K562 (cell line): Measurements from ENCODE around the gene AAMDC. TPM values are rescaled to one million over a fixed set of nuclear protein-coding genes. Genes with fewer than 3 reads are reported as not detected.

ENCODE experiments used
- ARID2 ChIP-seq: fragments of 450-650 bp; IDR thresholded peaks from 2 replicates; pipeline ENCODE4 v1.6.1; 2017; ENCODE audit warnings: antibody characterized with exemption, mild to moderate bottlenecking
- CEBPG ChIP-seq, 3 experiments: fragments of 200-800 bp in 1 of 3; sonication (Bioruptor generic) in 1 of 3; sonication (generic) in 1 of 3; formaldehyde crosslinking in 1 of 3; IDR thresholded peaks in 2 of 3; conservative IDR thresholded peaks in 1 of 3; 2 replicates each; pipeline versions ENCODE4 v1.6.1 to v1.8.0; 2016 to 2022; ENCODE audit warnings: missing compliant biosample characterization in 2 of 3, missing genetic modification characterization in 2 of 3, mild to moderate bottlenecking in 1 of 3, missing genetic modification reagents in 1 of 3
- ELK3 ChIP-seq: fragments of 450-650 bp; formaldehyde crosslinking; IDR thresholded peaks from 2 replicates; pipeline ENCODE4 v1.4.0; 2020; ENCODE audit warnings: mild to moderate bottlenecking
- HINFP ChIP-seq: fragments of 450-650 bp; conservative IDR thresholded peaks from 2 replicates; pipeline ENCODE4 v1.6.1; 2016; ENCODE audit warnings: missing genetic modification characterization, low read depth, mild to moderate bottlenecking, control low read depth, missing compliant biosample characterization
- MLLT1 ChIP-seq, 2 experiments: fragments of 450-650 bp; IDR thresholded peaks; 2 replicates each; pipeline ENCODE4 v1.6.1; 2016
- NRF1 ChIP-seq, 2 experiments: fragments of 450-650 bp; IDR thresholded peaks in 1 of 2; conservative IDR thresholded peaks in 1 of 2; 2 replicates each; pipeline ENCODE4 v1.6.1; 2014; ENCODE audit warnings: mild to moderate bottlenecking in 2 of 2
- RBM22 ChIP-seq: fragments of 200-400 bp; formaldehyde crosslinking; IDR thresholded peaks from 2 replicates; pipeline ENCODE4 v1.6.1; 2018; ENCODE audit warnings: low read length, low read depth; ENCODE audit not compliant: poor library complexity, severe bottlenecking
- SIN3B ChIP-seq: fragments of 450-650 bp; IDR thresholded peaks from 2 replicates; pipeline ENCODE4 v1.6.1; 2017; ENCODE audit warnings: low read depth, mild to moderate bottlenecking, moderate library complexity
- SNIP1 ChIP-seq: fragments of 450-650 bp; IDR thresholded peaks from 2 replicates; pipeline ENCODE4 v1.7.1; 2017; ENCODE audit warnings: low read depth, mild to moderate bottlenecking
- TBP ChIP-seq: optimal IDR thresholded peaks from 2 replicates; pipeline ENCODE3; 2011; ENCODE audit warnings: low read depth, low read length, improper control_type of control experiment
- THRB ChIP-seq: fragments of 450-650 bp; formaldehyde crosslinking; conservative IDR thresholded peaks from 2 replicates; pipeline ENCODE4 v1.4.0; 2022; ENCODE audit warnings: mild to moderate bottlenecking, missing genetic modification characterization
- TRIM25 ChIP-seq: fragments of 450-650 bp; IDR thresholded peaks from 2 replicates; pipeline ENCODE4 v1.7.0; 2016; ENCODE audit warnings: borderline replicate concordance
- polyA plus RNA-seq, 8 experiments: library from polyadenylated mRNA; depleted of rRNA in 4 of 8; stranded (reverse) in 5 of 8; unstranded in 3 of 8; fragments of >200 nt; fragmentation: Nextera tagmentation in 2 of 8; fragmentation: Illumina TruSeq in 1 of 8; extraction: Ambion mirVana in 2 of 8; extraction: Trizol in 1 of 8; gene quantifications; 2 replicates each; pipeline versions ENCODE4 v1.2.1 to v1.2.3, GENCODE V29; 2011 to 2014; ENCODE audit warnings: inconsistent platforms in 1 of 8, missing spikeins in 1 of 8
- total RNA-seq, 7 experiments: library from RNA; depleted of rRNA in 6 of 7; stranded (reverse); fragments of >200 nt in 6 of 7; fragmentation: Illumina TruSeq in 2 of 7; extraction: Trizol in 2 of 7; gene quantifications; 2 replicates each; pipeline versions ENCODE4 v1.2.1 to v1.2.3, GENCODE V29; 2011 to 2021; ENCODE audit warnings: low replicate concordance in 1 of 7

Gene AAMDC
- total and polyA plus RNA-seq, 9 of the 15 experiments (the other 6 are each of a cell fraction or from before 2014, with no cell fraction given): 10.4 to 40.6 (median 15.6) TPM

- peak; percentile 93 for TF ChIP-seq TRIM25
- TF ChIP-seq NRF1 (conservative IDR thresholded peaks at IDR 0.05 in 1 of 2, IDR thresholded peaks at IDR 0.05 in 1 of 2): no peak
- no peak for TF ChIP-seq SNIP1
- TF ChIP-seq HINFP (tag): no peak
- TF ChIP-seq CEBPG (CRISPR knock-in tag; IDR thresholded peaks at IDR 0.05): no peak
- no peak for TF ChIP-seq CEBPG (tag; conservative IDR thresholded peaks at IDR 0.05 in 1 of 2, IDR thresholded peaks at IDR 0.05 in 1 of 2)
- no peak for TF ChIP-seq TBP
- no peak for TF ChIP-seq RBM22
- TF ChIP-seq SIN3B: no peak
- no peak for TF ChIP-seq ELK3 (CRISPR knock-in tag)
- TF ChIP-seq ARID2: 0 out of 2 replicates have a peak, but pooled peaks have one; percentile 7
- 0 out of 2 replicates have a peak, but pooled peaks have one; percentile 44 for TF ChIP-seq THRB (CRISPR knock-in tag)
- no peak for TF ChIP-seq MLLT1 (IDR thresholded peaks at IDR 0.05)
Measured at GRCh38 chr11:77821349-77821851, 456 bp downstream of the AAMDC start (continued).
